Activated CD8-positive, alpha-beta memory T cell treated with anti-CD3 and anti-CD28 coated beads for 36 hours (primary cell): ENCODE results near the gene MTERF4. TPM values are rescaled to one million over a fixed set of nuclear protein-coding genes. Genes with fewer than 3 reads are reported as not detected.
"Not testable (repeated sequence)": the region's sequence is repeated elsewhere in the genome, so short reads cannot be mapped to it uniquely, and the experiment has no call there.

Experiments used
- CTCF ChIA-PET: fragments of 350-600 bp; sonication (Branson Sonifier 250); formaldehyde crosslinking; loops from one replicate; lab custom pipeline; 2021; ENCODE audit warnings: antibody characterized with exemption; lab: Charles Lee
- POLR2A ChIA-PET: fragments of 350-600 bp; sonication (Branson Sonifier 250); formaldehyde crosslinking; loops from one replicate; lab custom pipeline; 2021; ENCODE audit warnings: antibody characterized with exemption; lab: Charles Lee
- total RNA-seq, 2 experiments: library from RNA; stranded (reverse); gene quantifications; one replicate each; pipeline ENCODE4 v1.2.3, GENCODE V29; 2021

MTERF4 gene
- total RNA-seq, 2 experiments from 2014 or later: 41.3 to 41.4 TPM

DNA sequence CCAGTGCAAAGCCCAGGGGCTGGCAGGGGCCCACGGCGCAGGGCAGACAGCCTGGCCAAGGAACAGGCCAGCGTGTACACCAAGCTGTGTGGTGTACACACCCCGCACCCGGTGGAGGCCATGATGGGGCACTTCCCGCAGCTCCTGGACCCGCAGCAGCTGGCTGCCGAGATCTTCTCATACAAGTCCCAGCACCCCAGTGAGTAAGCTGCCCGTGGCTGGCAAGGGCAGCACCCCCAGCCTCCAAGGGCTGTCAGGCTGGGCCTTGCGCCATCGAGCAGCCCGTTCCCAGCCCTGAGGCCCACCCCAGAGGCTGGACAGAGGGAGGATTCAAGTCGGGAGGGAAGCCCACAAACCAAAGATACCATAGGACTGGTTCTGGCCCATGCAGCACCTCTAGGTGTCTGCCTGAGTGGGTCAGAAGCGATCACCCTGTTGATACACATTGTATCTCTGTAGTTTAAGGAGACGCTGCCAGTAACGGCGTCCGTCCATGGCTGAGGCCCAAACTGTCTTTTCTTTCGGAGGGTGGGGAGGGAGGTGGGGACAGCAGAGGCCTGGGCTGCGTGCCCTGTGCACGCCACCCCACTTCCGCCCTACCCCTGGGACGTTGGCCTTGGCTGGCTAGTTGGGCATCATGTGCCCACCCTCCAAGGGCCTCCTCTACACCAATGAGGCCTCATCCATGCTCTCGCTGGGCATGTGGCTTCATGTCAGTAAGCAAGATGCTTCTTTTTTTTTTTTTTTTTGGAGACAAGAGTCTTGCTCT, 16.8 kb upstream of the MTERF4 start:
- POLR2A ChIA-PET: no interaction called here
- CTCF ChIA-PET: interaction anchor here (0.7 to 1.2 kb wide), 2 partner anchors 8 to 19 kb away, joined by 3 to 4 read pairs; no protein-coding TSS in a partner anchor

DNA sequence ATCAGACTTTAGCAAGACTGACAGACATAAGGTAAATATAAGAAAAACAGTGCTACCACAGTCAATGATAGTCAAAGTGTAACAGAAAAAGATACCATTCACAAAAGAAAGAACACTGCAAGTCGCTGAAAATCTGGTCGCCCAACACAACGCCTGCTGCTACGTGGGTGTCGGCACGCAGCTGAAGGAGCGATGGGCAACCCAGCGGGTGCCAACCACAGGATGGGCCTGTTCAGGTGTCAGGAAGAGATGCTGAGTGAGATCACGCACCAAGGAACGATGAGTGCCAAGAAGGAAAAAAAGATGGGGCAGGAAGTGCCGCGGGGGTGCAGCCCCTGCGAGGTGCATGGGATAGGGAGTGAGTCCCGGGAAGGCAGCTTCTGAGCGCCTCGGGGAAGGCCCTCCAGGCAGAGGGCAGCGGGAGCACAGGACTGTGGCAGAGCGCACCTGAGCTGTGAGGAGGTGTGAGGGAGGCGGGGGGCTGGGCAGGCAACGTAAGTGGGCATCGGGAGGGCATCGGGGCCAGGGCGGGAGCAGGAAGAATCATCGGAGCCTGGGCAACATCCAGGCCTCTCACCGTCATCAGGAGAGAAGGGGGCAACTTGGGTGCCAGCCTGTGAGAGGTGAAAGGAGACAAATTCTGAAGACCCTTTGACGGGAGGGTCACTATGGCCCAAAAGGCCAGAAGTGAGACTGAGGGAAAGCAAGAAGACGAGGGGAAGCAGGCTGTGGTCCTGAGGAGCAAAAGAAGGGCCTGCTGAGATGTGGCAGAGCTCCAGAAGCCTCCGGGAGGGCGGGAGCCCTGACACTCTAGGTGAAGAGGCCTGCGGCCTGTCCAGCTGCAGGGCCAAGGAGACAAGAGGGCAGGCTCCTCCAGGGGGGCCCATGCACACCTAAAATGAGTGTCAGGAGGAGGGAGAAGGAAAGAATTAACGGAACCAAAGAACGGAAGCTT, 14.8 kb upstream of the MTERF4 start:
- POLR2A ChIA-PET: interaction anchor here (0.9 kb wide), 1 partner anchor 15 kb away, joined by 3 read pairs; the partner anchor contains the start of gene MTERF4
- CTCF ChIA-PET: no interaction called here

DNA sequence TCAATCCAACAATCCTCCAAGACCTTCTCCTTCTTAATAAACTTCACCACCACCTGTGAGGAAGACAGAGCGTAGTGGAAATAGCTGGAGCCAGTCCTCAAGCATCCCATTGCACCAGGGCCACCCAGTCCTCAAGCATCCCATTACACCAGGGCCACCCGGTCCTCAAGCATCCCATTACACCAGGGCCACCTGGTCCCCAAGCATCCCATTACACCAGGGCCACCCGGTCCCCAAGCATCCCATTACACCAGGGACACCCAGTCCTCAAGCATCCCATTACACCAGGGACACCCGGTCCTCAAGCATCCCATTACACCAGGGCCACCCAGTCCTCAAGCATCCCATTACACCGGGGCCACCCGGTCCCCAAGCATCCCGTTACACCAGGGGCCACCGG, 13.3 kb upstream of the MTERF4 start:
- ChIA-PET POLR2A (no interaction called here), CTCF (no interaction called here)

DNA sequence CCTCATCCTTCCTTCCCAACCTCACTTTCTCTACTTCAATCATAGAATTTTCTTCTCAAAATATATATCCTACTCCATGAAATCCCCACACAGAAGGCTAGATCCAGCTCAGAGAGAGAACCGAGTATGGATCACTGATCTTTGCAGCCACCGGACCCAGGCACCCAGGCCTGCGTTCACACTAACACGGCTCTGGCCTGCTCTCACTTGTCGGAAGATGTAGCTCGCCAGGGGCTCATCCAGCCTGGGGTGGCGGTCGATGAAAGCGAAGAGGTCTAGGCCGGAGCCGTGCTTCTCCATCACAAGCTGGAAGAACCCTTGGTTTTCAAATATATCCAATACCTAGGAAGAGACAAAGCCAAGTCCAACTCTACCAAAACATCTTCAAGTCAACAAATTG, 12.7 kb upstream of the MTERF4 start:
- POLR2A ChIA-PET: no interaction called here

DNA sequence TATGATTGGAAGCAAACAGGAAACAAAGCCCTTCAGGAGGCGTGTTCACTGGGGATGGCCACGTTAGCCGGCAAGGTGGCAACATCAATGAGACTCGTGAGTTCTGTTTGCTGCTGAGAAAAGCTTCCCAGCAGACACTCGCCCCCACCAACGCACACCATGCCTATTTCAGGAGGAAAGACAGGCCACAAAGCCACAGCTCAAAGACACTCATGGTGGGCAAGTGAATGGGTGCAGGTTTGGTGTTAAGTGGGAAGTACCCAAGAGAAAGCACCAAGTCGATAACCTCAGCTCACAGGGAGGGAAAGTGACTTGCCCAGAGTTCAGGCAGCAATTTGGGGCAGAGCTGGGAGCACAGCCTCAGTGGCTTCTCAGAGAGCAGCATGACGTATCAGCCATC, 10.5 kb upstream of the MTERF4 start:
- CTCF ChIA-PET: interaction anchor here (0.6 to 1.4 kb wide), 2 partner anchors 34 to 37 kb away, joined by 4 to 5 read pairs; partner anchors contain the start of genes PASK and PPP1R7
- POLR2A ChIA-PET: interaction anchor here (0.9 to 2.9 kb wide), 3 partner anchors 11 to 37 kb away, joined by 5 to 13 read pairs (median 8); partner anchors contain the start of genes MTERF4, PASK and PPP1R7

More for the DNA sequence above, 12.7 kb upstream of the MTERF4 start:
- CTCF ChIA-PET: no interaction called here

DNA sequence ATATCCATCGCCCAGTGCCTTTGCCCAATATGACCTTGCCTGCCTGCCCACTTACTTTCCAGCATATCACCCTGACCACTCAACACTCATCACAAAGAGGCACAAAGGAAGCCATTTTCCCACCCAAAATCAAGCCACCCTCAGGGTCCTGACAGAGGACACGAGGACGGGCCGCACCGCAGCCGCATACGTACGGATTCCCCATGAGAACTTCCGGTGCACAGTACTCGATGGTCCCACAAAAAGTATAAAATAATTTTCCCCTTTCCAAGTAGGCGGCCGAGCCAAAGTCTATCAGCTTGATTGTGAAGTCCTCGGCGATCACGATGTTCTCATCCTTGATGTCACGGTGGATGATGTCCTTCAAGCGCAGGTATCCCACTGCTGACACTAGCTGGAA, 10.0 kb upstream of the MTERF4 start:
- CTCF ChIA-PET: interaction anchor here (1.4 kb wide), 1 partner anchor 34 kb away, joined by 5 read pairs; no protein-coding TSS in a partner anchor

DNA sequence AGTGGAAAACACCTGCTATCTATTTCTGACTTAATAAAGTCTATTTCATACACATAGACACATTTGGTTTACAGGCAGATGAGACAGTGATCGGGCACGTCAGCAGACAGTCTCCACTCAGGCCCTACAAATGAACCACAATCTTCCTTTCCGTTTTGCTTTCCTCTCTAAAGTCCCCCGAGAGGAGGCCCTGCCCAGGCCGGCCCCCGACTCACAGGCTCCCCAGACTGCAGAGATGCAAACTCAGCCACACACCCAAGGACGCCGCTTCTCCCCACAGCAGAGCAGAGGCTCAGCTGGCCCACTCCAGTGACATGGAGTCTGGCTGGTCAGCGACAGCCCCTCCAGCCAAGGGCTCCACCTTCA, 9.3 kb upstream of the MTERF4 start:
- ChIA-PET POLR2A (interaction anchor here (0.6 to 2.9 kb wide), 3 partner anchors 10 to 50 kb away, joined by 8 to 13 read pairs (median 10); partner anchors contain the start of genes MTERF4, PASK and PPP1R7), CTCF (interaction anchor here (0.7 to 1.2 kb wide), 2 partner anchors 33 to 40 kb away, joined by 3 to 4 read pairs; no protein-coding TSS in a partner anchor)

More for the DNA sequence above, 10.0 kb upstream of the MTERF4 start:
- POLR2A ChIA-PET: interaction anchor here (0.6 to 2.9 kb wide), 4 partner anchors 10 to 51 kb away, joined by 5 to 13 read pairs (median 9); partner anchors contain the start of genes MTERF4, PASK and PPP1R7

DNA sequence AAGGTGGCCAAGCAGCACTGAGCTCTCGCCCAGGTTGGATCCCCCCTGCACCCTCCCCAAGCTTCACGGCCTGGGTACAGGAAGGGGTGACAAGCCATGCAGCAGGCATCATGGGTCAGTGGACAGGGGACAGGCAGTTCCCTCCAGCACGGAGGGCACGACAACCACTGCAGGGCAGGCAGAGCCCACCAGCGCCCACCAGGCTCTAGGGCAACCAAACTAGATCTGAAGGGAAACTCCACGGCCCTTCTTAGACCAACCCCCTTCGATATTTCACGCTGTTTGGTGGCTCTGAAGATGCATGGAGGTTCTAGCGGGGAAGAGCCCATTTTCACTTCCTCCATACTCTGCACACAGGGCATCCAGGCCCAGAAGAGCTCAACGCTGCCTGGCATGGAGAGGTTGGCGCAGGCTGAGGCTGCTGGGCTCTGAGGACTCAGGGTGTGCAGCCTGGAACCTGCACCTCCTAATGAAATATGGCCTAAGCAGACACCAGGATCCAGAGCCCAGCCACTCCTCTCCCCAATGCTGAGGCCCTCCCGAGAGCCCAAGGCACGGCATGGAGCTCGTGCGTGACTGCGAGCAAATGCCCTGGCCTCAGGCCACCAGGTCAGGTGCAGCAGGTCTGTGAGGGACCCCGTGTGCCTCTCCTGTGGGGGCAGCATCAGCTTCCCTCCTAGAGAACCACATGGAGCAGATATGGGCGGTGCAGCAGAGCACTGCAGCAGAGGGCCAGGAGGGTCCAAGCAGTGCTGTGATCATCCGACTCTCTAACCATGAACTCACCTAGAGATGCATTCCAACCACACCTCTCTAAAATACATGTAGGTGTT, 8.7 kb upstream of the MTERF4 start:
- ChIA-PET POLR2A (interaction anchor here (0.8 to 2.9 kb wide), 3 partner anchors 9 to 45 kb away, joined by 3 to 13 read pairs (median 3); partner anchors contain the start of gene MTERF4), CTCF (interaction anchor here (0.7 to 1.2 kb wide), 2 partner anchors 33 to 40 kb away, joined by 3 to 4 read pairs; no protein-coding TSS in a partner anchor)

DNA sequence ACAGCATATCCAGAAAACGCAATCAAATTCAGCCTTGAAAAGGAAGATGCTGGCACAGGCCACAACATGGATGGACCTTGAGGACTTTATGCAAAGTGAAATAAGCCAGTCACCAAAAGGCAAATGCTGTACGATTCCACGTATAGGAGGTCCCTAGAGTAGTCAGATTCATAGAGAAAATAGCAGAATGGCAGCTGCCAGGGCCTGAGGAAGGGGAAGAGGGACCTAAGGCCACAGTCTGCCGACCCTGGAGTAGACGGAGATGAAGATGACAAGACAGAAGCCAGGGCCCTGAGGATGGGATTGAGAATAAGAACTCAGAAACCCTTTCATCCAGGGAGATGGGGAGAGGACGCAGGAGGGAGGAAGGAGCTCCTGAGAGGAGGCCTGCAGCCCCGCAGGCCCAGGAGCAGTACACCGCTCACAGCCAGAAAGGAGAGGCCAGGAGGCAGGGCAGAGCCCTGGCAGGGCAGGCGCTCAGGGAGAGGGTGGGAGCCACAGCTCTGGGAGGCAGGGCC, 8.1 kb upstream of the MTERF4 start:
- ChIA-PET CTCF (interaction anchor here (1.0 to 1.2 kb wide), 2 partner anchors 40 to 41 kb away, joined by 4 to 5 read pairs; partner anchors contain the start of genes PASK and PPP1R7), POLR2A (interaction anchor here (0.7 to 2.9 kb wide), 4 partner anchors 9 to 45 kb away, joined by 3 to 13 read pairs (median 6); partner anchors contain the start of gene MTERF4)

DNA sequence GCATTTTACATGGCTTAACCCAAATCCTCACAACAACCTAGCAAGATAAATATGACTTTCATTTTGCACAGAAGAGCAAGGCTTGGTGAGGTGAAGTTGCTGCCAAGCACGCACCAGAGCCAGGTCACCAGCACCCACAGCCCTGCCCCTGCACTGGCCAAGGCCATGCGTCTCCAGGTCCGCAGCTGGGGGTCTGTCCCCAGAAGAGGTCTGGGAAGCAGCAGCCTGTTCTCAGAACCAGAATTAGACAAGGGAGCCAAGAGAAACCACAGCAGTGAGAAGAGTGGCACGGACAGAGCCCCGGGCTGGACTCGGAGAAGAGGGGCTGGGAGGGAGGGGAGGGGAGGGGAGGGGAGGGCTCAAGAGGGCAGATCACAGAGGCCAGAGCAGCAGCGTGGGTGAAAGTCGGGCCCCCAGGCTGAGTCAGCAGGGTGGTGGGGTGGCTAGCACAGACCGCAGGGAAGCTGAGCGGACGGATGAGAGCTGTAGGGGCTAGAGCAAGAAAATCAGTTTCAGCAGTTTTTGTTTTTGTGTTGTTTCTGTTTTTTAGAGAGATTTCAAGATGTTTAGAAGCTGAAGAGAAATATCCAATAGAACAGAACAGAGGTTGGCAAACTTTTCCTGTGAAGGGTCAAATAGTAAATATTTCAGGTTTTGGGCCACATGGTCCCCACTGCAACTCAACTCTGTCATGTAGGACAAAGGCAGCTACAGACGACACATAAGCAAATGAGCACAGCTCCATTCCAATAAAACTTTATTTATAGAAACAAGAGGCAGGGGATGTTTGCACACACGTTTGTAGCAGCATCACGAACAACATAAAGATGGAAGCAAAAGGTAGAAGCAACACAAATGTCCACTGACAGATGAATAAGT, 7.4 kb upstream of the MTERF4 start:
- ChIA-PET POLR2A (interaction anchor here (0.7 to 1.0 kb wide), 2 partner anchors 14 to 46 kb away, joined by 3 to 9 read pairs; no protein-coding TSS in a partner anchor), CTCF (interaction anchor here (1.0 kb wide), 1 partner anchor 40 kb away, joined by 5 read pairs; the partner anchor contains the start of genes PASK and PPP1R7)

DNA sequence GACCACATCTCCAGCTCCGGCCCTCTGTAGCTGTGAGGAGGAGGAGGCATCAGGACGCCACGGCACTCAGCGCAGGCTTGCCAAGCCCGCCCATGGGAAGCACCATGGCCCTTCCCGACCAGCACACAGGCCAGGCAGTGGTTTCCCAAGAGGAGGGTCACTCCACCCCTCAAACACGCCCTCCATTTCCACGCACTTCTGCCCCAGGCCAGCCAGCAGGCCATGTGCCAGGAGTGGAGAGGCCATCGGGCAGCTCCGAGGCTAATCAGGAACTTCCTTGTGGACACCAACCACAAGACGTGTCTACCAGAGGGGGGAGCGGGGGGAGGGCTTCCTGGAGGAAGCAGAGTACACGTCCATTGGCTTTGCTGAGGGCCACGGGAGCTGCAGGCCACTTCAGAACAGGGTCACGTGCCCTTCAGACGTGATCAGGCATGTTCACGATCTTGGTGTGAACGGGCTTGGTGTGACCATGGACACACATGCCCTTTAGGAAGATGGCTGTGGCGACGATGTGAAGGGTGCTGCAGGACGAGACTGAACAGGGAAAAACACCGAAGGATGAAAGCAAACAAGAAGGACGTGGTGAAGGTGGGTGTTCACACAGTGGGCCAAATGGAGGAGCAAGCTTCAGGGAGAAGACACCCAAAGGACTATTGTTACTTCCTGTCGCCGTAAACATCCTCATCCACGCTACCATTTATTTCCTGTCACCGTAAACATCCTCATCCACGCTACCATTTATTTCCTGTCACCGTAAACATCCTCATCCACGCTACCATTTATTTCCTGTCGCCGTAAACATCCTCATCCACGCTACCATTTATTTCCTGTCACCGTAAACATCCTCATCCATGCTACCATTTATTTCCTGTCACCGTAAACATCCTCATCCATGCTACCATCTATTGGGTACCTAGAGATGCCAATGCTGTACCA, 6.5 kb upstream of the MTERF4 start:
- ChIA-PET POLR2A (interaction anchor here (0.7 to 1.0 kb wide), 2 partner anchors 43 to 593 kb away, joined by 3 read pairs; no protein-coding TSS in a partner anchor), CTCF (interaction anchor here (0.9 to 1.0 kb wide), 2 partner anchors 21 to 41 kb away, joined by 3 to 5 read pairs; partner anchors contain the start of genes PASK and PPP1R7)

DNA sequence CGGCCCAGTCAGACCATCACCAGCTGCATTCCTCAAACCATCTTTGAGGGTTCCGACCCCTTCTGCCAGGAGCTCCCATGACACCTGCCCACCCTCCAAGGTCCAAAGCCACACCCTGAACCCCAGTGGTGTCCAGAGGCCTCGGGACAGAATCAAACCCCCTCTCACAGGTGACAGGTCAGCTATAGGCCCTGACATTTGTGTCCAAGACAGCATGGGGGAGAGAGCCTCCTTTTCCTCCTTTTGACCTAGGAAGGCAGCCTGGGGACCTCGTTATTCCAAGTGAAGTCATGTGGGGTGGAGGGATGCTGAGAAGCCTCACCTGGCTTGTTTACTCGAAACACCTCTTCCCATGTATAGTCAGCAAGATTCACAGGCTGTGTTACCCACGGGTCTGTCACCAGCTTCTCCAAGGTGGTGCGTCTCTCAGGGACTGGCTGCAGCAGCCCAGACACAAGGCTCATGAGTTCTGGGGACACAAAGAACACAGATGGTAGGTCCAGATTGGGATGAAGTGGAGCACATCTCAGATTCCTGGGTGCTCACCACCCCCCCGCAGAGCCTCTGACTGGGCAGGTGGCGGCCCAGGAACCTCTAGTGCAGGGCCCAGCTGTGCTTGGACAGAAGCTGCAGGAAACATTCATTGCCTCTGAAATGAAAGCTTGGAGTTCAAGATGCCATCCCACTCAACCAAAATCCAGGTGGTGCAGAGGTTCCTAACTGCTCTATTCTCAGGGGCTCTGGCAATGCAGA, 5.1 kb upstream of the MTERF4 start:
- ChIA-PET CTCF (interaction anchor here (0.6 to 1.0 kb wide), 2 partner anchors 29 to 183 kb away, joined by 3 to 4 read pairs; no protein-coding TSS in a partner anchor), POLR2A (interaction anchor here (1.0 kb wide), 1 partner anchor 44 kb away, joined by 3 read pairs; no protein-coding TSS in a partner anchor)

DNA sequence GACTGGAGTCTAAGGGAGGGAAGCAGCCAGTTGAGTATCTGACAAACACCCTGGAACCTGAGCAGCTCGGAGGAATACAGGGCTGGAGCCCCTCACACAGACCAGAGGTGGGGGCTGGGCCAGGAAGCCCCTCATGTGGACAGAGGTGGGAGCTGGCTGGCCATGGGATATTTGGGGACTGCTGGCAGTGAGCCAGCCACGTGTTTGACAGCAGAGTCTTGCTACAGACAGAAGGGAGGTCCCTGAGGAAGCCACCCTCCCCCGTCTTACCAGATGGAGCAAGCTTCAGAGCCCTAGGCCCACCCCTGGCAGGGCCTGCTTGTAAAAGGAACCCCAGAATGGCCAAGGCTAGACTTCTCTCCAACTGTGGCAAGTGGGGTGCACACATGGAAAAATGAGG, 3.6 kb upstream of the MTERF4 start:
- CTCF ChIA-PET: no interaction called here

DNA sequence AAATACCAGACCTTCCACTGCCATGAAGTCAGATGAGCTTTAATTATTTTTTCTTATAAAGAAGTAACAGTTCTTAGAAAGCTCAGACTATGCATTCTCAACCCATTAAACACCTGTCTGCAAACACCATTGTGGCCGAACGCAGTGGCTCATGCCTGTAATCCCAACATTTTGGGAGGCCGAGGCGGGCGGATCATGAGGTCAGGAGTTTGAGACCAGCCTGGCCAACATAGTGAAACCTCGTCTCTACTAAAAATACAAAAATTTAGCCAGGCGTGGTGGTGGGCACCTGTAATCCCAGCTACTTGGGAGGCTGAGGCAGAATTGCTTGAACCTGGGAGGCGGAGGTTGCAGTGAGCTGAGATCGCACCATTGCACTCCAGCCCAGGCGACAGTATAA, 2.5 kb upstream of the MTERF4 start:
- CTCF ChIA-PET: interaction anchor here (0.7 kb wide), 2 partner anchors 9 to 27 kb away, joined by 3 read pairs; no protein-coding TSS in a partner anchor
- POLR2A ChIA-PET: not testable (repeated sequence)

More for the DNA sequence above, 3.6 kb upstream of the MTERF4 start:
- POLR2A ChIA-PET: no interaction called here
